Stomach (tissue), 9 donors: ENCODE data around the gene SAP30L. TPM values are rescaled to one million over a fixed set of nuclear protein-coding genes. Genes with fewer than 3 reads are reported as not detected.

Experiments
- DNase-seq, 2 donors: peaks; one replicate each; pipeline versions ENCODE4 v3.0.0 to v3.0.0-alpha.2; 2013 to 2019
- H3K27ac ChIP-seq, 5 donors: fragments of 200-600 bp in 4 of 5; sonication (generic) in 4 of 5; one replicate each; pipeline ENCODE4 v1.5.1; 2013 to 2019; ENCODE audit warnings: mild to moderate bottlenecking in 1 of 5, moderate library complexity in 1 of 5
- H3K27me3 ChIP-seq, 3 donors: fragments of 200-600 bp; sonication (generic); one replicate each; pipeline ENCODE4 v1.5.1; 2017 to 2019; ENCODE audit warnings: mixed run types in 1 of 3
- H3K36me3 ChIP-seq, 4 donors: fragments of 200-600 bp; sonication (generic); 1 replicate in 3 of 4; 2 replicates in 1 of 4; pipeline ENCODE4 v1.5.1; 2016 to 2019
- H3K4me1 ChIP-seq, 4 donors: fragments of 200-600 bp; sonication (generic); one replicate each; pipeline ENCODE4 v1.5.1; 2016 to 2019
- H3K4me3 ChIP-seq, 4 donors: fragments of 200-600 bp; sonication (generic) in 3 of 4; one replicate each; pipeline ENCODE4 v1.5.1; 2016 to 2019; ENCODE audit warnings: mild to moderate bottlenecking in 1 of 4
- H3K9me3 ChIP-seq, 4 donors: fragments of 200-600 bp; sonication (generic); one replicate each; pipeline ENCODE4 v1.5.1; 2016 to 2019
- CTCF ChIP-seq, 7 experiments: fragments of 450-650 bp in 4 of 7; fragments of 200-600 bp in 3 of 7; sonication (generic) in 3 of 7; IDR thresholded peaks; one replicate each; pipeline ENCODE4 v1.5.1; 2016 to 2019; ENCODE audit warnings: antibody characterized with exemption in 7 of 7, control low read depth in 2 of 7, mild to moderate bottlenecking in 1 of 7
- EP300 ChIP-seq: sonication (generic); formaldehyde crosslinking; IDR thresholded peaks from one replicate; pipeline ENCODE4 v1.6.1; 2017; ENCODE audit warnings: antibody characterized with exemption
- POLR2A ChIP-seq, 4 donors: fragments of 450-650 bp; IDR thresholded peaks; one replicate each; pipeline ENCODE4 v1.6.1; 2016; ENCODE audit warnings: antibody characterized with exemption in 4 of 4, control low read depth in 2 of 4, mild to moderate bottlenecking in 1 of 4, moderate library complexity in 1 of 4
- POLR2AphosphoS5 ChIP-seq, 3 donors: sonication (generic); formaldehyde crosslinking; IDR thresholded peaks; one replicate each; pipeline ENCODE4 v1.6.1; 2016; ENCODE audit warnings: antibody characterized with exemption in 3 of 3
- WGBS, 5 donors: extraction: QIAGEN DNeasy Blood & Tissue Kit in 3 of 5; methylation state at CpG; one replicate each; pipeline versions ENCODE4 v1.1.5 to v1.1.7; 2013 to 2018; 5-methylcytosine and 5-hydroxymethylcytosine counted together
- intact Hi-C: fragments of 100-400 bp; cut with DNase I; formaldehyde crosslinking; loops from one replicate; pipeline ENCODE4 v1.15.1; 2023; ENCODE audit warnings: low total_unique reads
- polyA plus RNA-seq, 3 donors: library from polyadenylated mRNA; stranded (reverse); fragments of 200-250 nt; gene quantifications; one replicate each; pipeline ENCODE4 v1.2.3, GENCODE V29; 2013
- total RNA-seq, 5 donors: library from RNA; depleted of rRNA; stranded (reverse); fragments of >200 nt; gene quantifications; one replicate each; pipeline versions ENCODE4 v1.1.0 to v1.2.3, GENCODE V29; 2014 to 2016
- donor health status: healthy with polysubstance abuse.
- donor health status: Bipolar disorder and iron deficiency.
- donor health status: healthy.

SAP30L gene
- total and polyA plus RNA-seq, 8 donors = 13.9 to 51.0 (median 21.4) TPM

- H3K4me1 ChIP-seq = no peaks in the 10 kb centered on the region
- intact Hi-C loops = no loop called here
- H3K36me3 ChIP-seq = peaks cover 28 to 85% (median 73%) of the 10 kb centered on the region in 4 donors
- no peaks in the 10 kb centered on the region for H3K27me3 ChIP-seq
- TF ChIP-seq CTCF (IDR thresholded peaks at IDR 0.05) (no peak), POLR2AphosphoS5 (IDR thresholded peaks at IDR 0.05) (no peak)
- WGBS, 5 donors = 92 to 100% (median 96%) methylated on average over 3 of the region's 3 CpGs
- H3K27ac ChIP-seq = no peak overlapping the region
- H3K9me3 ChIP-seq = no peaks in the 10 kb centered on the region
- H3K4me3 ChIP-seq = no peak overlapping the region
- no peak for DNase-seq
Measured at GRCh38 chr5:154412316-154412715, 33.5 kb upstream of the SAP30L start.

GRCh38 chr5:154412925-154413324, 32.9 kb upstream of the SAP30L start:
- H3K4me3 ChIP-seq = no peak overlapping the region
- peaks cover 0 to 4% (median 0%) of the 10 kb centered on the region in 4 donors for H3K4me1 ChIP-seq
- peaks cover 34 to 91% (median 79%) of the 10 kb centered on the region in 4 donors for H3K36me3 ChIP-seq
- H3K9me3 ChIP-seq = no peaks in the 10 kb centered on the region
- DNase-seq = no peak
- H3K27me3 ChIP-seq = no peaks in the 10 kb centered on the region
- H3K27ac ChIP-seq = no peak overlapping the region
- no peak for TF ChIP-seq CTCF (IDR thresholded peaks at IDR 0.05)
- TF ChIP-seq POLR2A (IDR thresholded peaks at IDR 0.05) = no peak
- TF ChIP-seq POLR2AphosphoS5 (IDR thresholded peaks at IDR 0.05) = no peak
- TF ChIP-seq EP300 = no peak
- intact Hi-C loops = no loop called here
- WGBS, 5 donors = 88 to 94% (median 93%) methylated on average over 9 of the region's 9 CpGs

- intact Hi-C loops = no loop called here
- no peak for DNase-seq
- Histone ChIP-seq H3K9me3 (no peaks in the 10 kb centered on the region), H3K4me1 (peaks cover 0 to 9% (median 0%) of the 10 kb centered on the region in 4 donors), H3K27me3 (no peaks in the 10 kb centered on the region), H3K4me3 (no peak overlapping the region), H3K27ac (no peak overlapping the region), H3K36me3 (peaks cover 29 to 99% (median 84%) of the 10 kb centered on the region in 4 donors)
- 85 to 91% (median 85%) methylated on average over 6 of the region's 6 CpGs for WGBS, 5 donors
- TF ChIP-seq POLR2A (IDR thresholded peaks at IDR 0.05) (no peak), EP300 (no peak), POLR2AphosphoS5 (IDR thresholded peaks at IDR 0.05) (no peak), CTCF (IDR thresholded peaks at IDR 0.05) (no peak)
Measured at GRCh38 chr5:154415114-154415513, 30.7 kb upstream of the SAP30L start.

GRCh38 chr5:154418344-154418820, 27.4 kb upstream of the SAP30L start:
- no peaks in the 10 kb centered on the region for H3K9me3 ChIP-seq
- TF ChIP-seq POLR2AphosphoS5 (IDR thresholded peaks at IDR 0.05) = no peak
- TF ChIP-seq CTCF (IDR thresholded peaks at IDR 0.05) = no peak
- no peak for TF ChIP-seq POLR2A (IDR thresholded peaks at IDR 0.05)
- TF ChIP-seq EP300 = no peak
- WGBS, 5 donors = 79 to 95% (median 84%) methylated on average over 5 of the region's 5 CpGs

More at GRCh38 chr5:154418344-154418820, 27.4 kb upstream of the SAP30L start:
- H3K27me3 ChIP-seq = no peaks in the 10 kb centered on the region
- H3K36me3 ChIP-seq = peaks cover 11 to 78% (median 60%) of the 10 kb centered on the region in 4 donors
- DNase-seq = no peak
- no peak overlapping the region for H3K27ac ChIP-seq
- no peak overlapping the region for H3K4me3 ChIP-seq
- intact Hi-C loops = no loop called here
- H3K4me1 ChIP-seq = peaks cover 0 to 9% (median 0%) of the 10 kb centered on the region in 4 donors
